Gastroesophageal sphincter (tissue), 3 donors: ENCODE data around the gene DYNC1I1.

Source experiments
- CTCF ChIP-seq, 4 experiments: fragments of 200-600 bp in 2 of 4; fragments of 450-650 bp in 2 of 4; sonication (generic) in 1 of 4; IDR thresholded peaks; one replicate each; pipeline ENCODE4 v1.5.1; 2017 to 2019; ENCODE audit warnings: antibody characterized with exemption in 4 of 4, mild to moderate bottlenecking in 2 of 4, moderate library complexity in 2 of 4
- EP300 ChIP-seq: sonication (generic); formaldehyde crosslinking; IDR thresholded peaks from one replicate; pipeline ENCODE4 v1.6.1; 2017; ENCODE audit warnings: antibody characterized with exemption, mild to moderate bottlenecking
- POLR2A ChIP-seq, 2 donors: fragments of 450-650 bp; IDR thresholded peaks; one replicate each; pipeline ENCODE4 v1.6.1; 2017; ENCODE audit warnings: antibody characterized with exemption in 2 of 2, mild to moderate bottlenecking in 2 of 2, moderate library complexity in 1 of 2
- POLR2AphosphoS5 ChIP-seq: sonication (generic); formaldehyde crosslinking; IDR thresholded peaks from one replicate; pipeline ENCODE4 v1.6.1; 2017; ENCODE audit warnings: antibody characterized with exemption

GRCh38 chr7:95980706-95981105 lies 208.4 kb downstream of the DYNC1I1 start:
- TF ChIP-seq CTCF (IDR thresholded peaks at IDR 0.05) (no peak), POLR2A (IDR thresholded peaks at IDR 0.05) (no peak), POLR2AphosphoS5 (no peak), EP300 (no peak)
